Parathyroid adenoma (tissue), 2 donors: ENCODE results near the gene GJC1.

Experiments used
- H2AFZ ChIP-seq: fragments of 300-600 bp; sonication (generic); one replicate; pipeline ENCODE4 v1.7.0; 2017; ENCODE audit warnings: antibody characterized with exemption, mild to moderate bottlenecking
- H3K27ac ChIP-seq: fragments of 300-600 bp; sonication (generic); one replicate; pipeline ENCODE4 v1.7.0; 2017
- H3K27me3 ChIP-seq: fragments of 300-600 bp; sonication (generic); one replicate; pipeline ENCODE4 v1.7.0; 2017; ENCODE audit warnings: low read length; ENCODE audit not compliant: control insufficient read depth, insufficient read depth
- H3K36me3 ChIP-seq: fragments of 300-600 bp; sonication (generic); one replicate; pipeline ENCODE4 v1.7.0; 2017; ENCODE audit warnings: low read length; ENCODE audit not compliant: control insufficient read depth, insufficient read depth
- H3K4me1 ChIP-seq: fragments of 300-600 bp; sonication (generic); one replicate; pipeline ENCODE4 v1.7.0; 2017; ENCODE audit warnings: control low read depth
- H3K4me2 ChIP-seq: fragments of 300-600 bp; sonication (generic); one replicate; pipeline ENCODE4 v1.7.0; 2017; ENCODE audit warnings: low read length
- H3K4me3 ChIP-seq: fragments of 300-600 bp; sonication (generic); one replicate; pipeline ENCODE4 v1.7.0; 2017; ENCODE audit warnings: low read depth, low read length
- H3K79me2 ChIP-seq: fragments of 300-600 bp; sonication (generic); one replicate; pipeline ENCODE4 v1.7.0; 2017; ENCODE audit warnings: control low read depth
- H3K9ac ChIP-seq: fragments of 300-600 bp; sonication (generic); one replicate; pipeline ENCODE4 v1.7.0; 2017; ENCODE audit warnings: mild to moderate bottlenecking
- H3K9me3 ChIP-seq: fragments of 300-600 bp; sonication (generic); one replicate; pipeline ENCODE4 v1.7.0; 2017; ENCODE audit warnings: low read length; ENCODE audit not compliant: control insufficient read depth
- TF ChIP-seq, protein P1 (sequence below): fragments of 300-600 bp; sonication (generic); IDR thresholded peaks from one replicate; pipeline ENCODE4 v1.7.0; 2017; ENCODE audit warnings: antibody characterized with exemption, mild to moderate bottlenecking
- donor health status: primary hyperparathyroidism.

The GJC1 gene

DNA sequence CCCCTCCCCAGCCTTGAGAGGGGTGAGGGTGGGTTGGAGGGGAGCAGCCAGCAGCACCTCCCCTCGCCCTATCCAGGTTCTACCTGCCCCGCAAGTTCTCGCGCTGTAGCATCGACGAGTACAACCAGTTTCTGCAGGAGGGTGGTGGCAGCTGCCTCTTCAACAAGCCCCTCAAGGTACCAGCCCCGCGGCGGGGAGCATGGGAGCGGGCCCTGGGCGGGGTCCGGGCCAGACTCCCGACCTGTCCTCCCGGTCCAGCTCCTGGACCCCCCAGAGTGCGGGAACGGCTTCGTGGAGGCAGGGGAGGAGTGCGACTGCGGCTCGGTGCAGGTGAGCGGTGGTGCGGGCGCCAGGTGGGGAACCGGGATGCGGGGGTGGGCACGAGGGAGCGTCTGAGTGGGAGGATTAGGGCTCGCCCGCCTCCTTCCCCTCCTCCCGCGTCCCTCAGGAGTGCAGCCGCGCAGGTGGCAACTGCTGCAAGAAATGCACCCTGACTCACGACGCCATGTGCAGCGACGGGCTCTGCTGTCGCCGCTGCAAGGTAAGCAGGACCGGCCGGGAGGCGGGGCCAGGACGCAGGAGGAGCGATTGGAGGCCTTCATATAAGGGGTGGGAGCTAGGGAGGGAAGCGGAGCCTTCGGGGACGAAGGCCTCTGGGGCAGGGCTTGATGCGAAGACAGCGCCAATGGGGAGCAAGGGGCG lies 54.8 kb downstream of the GJC1 start:
- Histone ChIP-seq H3K4me3 (peak overlapping the region; percentile 46), H3K9me3 (no peaks in the 10 kb centered on the region), H3K4me2 (peak overlapping the region; percentile 90), H3K27ac (peak overlapping the region; percentile 3), H3K36me3 (no peaks in the 10 kb centered on the region), H3K9ac (no peak overlapping the region), H3K27me3 (no peaks in the 10 kb centered on the region), H3K79me2 (no peaks in the 10 kb centered on the region), H2AFZ (peak overlapping the region; percentile 69), H3K4me1 (no peaks in the 10 kb centered on the region)
- TF ChIP-seq, protein P1, sequence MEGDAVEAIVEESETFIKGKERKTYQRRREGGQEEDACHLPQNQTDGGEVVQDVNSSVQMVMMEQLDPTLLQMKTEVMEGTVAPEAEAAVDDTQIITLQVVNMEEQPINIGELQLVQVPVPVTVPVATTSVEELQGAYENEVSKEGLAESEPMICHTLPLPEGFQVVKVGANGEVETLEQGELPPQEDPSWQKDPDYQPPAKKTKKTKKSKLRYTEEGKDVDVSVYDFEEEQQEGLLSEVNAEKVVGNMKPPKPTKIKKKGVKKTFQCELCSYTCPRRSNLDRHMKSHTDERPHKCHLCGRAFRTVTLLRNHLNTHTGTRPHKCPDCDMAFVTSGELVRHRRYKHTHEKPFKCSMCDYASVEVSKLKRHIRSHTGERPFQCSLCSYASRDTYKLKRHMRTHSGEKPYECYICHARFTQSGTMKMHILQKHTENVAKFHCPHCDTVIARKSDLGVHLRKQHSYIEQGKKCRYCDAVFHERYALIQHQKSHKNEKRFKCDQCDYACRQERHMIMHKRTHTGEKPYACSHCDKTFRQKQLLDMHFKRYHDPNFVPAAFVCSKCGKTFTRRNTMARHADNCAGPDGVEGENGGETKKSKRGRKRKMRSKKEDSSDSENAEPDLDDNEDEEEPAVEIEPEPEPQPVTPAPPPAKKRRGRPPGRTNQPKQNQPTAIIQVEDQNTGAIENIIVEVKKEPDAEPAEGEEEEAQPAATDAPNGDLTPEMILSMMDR: no peak

DNA sequence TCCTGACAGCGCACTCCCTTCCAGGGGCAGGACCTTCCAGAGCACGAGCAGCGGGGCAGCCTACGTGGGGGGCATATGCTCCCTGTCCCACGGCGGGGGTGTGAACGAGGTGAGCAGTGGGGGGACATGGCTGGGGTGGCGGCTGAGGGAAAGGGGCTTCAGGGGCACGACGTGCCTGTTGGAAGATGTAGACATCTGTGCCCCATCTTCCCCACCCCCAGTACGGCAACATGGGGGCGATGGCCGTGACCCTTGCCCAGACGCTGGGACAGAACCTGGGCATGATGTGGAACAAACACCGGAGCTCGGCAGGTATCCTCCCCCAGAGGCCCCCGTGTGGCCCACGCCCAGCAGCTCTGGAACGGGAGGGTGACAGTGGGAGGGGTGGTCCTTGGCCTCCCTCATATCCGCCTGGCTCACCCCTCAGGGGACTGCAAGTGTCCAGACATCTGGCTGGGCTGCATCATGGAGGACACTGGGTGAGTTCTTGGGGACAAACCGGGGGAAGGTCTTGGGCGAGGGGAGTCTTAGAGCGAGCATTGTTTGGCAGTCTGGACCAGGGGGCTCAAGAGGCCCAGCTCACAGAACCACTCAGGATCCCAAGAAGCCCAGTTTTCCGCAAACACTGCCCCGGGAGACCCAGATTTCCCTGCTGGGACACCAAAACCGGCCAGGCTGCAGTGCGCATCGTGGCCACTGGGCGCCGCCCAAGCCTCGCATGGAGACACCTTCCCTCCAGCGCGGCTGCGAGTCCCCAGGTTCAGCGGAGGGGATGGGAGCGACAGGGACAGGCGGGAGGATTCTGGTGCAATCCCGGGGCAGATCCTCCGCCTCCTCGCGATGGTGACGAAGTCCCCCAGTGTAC lies 55.6 kb downstream of the GJC1 start:
- Histone ChIP-seq H3K27ac (peak overlapping the region; percentile 3), H3K36me3 (no peaks in the 10 kb centered on the region), H3K4me2 (peak overlapping the region; percentile 90), H3K27me3 (no peaks in the 10 kb centered on the region), H3K9ac (no peak overlapping the region), H3K4me3 (peak overlapping the region; percentile 46), H3K9me3 (no peaks in the 10 kb centered on the region), H2AFZ (peak overlapping the region; percentile 69), H3K4me1 (no peaks in the 10 kb centered on the region), H3K79me2 (no peaks in the 10 kb centered on the region)
- TF ChIP-seq, protein P1: peak; percentile 99

DNA sequence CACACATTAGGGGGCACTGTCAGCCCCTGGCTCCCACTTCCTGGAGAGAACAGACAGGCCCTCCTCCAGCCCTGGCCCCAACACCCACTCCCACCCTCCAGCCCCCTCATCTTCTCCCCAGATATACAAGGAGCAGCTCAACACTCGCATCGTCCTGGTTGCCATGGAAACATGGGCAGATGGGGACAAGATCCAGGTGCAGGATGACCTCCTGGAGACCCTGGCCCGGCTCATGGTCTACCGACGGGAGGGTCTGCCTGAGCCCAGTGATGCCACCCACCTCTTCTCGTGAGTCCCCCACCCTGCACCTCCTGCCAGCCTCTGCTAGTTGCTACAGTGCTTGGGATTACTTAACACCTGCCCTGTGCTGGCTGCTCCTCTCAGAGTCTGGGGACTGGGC lies 56.9 kb downstream of the GJC1 start:
- TF ChIP-seq, protein P1: no peak
- Histone ChIP-seq H3K27ac (no peak overlapping the region), H2AFZ (no peak overlapping the region), H3K36me3 (no peaks in the 10 kb centered on the region), H3K9ac (no peak overlapping the region), H3K4me1 (no peaks in the 10 kb centered on the region), H3K4me3 (no peak overlapping the region), H3K4me2 (no peak overlapping the region), H3K27me3 (no peaks in the 10 kb centered on the region), H3K79me2 (no peaks in the 10 kb centered on the region), H3K9me3 (no peaks in the 10 kb centered on the region)

DNA sequence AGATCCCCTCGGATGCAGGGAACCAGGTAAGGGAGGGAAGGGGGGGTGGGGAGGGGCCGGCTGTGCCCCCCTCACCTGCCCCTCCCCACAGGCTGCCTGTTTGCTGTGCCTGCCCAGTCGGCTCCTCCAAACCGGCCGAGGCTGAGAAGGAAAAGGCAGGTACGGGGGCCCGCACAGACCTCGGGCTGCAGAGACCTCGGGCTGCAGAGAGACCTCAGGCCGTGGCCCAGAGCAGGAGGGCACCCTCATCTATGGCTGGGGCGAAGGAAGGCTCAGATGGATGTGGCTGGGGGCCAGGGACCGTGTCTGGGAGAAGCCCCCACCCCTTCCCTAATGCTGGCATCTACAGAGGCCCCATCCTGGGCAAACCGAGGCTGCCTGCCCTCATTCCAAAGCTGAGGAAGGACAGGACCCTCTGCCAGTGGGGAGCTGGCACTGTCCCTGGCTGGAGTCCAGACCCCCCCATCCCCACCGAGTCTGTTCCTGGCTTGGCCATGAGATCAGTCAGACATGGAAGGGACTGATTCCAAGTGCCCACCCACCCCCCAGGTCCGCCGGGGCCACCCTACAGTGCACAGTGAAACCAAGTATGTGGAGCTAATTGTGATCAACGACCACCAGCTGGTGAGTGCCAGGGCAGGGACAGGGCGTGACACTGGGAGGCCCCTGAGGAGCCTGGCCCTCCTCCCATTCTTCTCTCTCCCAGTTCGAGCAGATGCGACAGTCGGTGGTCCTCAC lies 57.6 kb downstream of the GJC1 start:
- H2AFZ ChIP-seq: no peak overlapping the region
- H3K36me3 ChIP-seq: no peaks in the 10 kb centered on the region
- H3K9me3 ChIP-seq: no peaks in the 10 kb centered on the region
- no peak overlapping the region for H3K4me3 ChIP-seq
- no peaks in the 10 kb centered on the region for H3K4me1 ChIP-seq
- TF ChIP-seq, protein P1: no peak
- no peaks in the 10 kb centered on the region for H3K27me3 ChIP-seq
- no peak overlapping the region for H3K27ac ChIP-seq
- no peak overlapping the region for H3K4me2 ChIP-seq
- no peak overlapping the region for H3K9ac ChIP-seq
- no peaks in the 10 kb centered on the region for H3K79me2 ChIP-seq
